GM19025 (cell line): Measurements from ENCODE around the gene CTLA4.

Source experiments
- ATAC-seq: cut with Tn5 transposase; IDR thresholded peaks from one replicate; pipeline ENCODE4 v1.9.1; 2021; ENCODE audit warnings: mild to moderate bottlenecking, low read depth, moderate library complexity; ENCODE audit not compliant: unreplicated experiment

CTLA4 gene

DNA sequence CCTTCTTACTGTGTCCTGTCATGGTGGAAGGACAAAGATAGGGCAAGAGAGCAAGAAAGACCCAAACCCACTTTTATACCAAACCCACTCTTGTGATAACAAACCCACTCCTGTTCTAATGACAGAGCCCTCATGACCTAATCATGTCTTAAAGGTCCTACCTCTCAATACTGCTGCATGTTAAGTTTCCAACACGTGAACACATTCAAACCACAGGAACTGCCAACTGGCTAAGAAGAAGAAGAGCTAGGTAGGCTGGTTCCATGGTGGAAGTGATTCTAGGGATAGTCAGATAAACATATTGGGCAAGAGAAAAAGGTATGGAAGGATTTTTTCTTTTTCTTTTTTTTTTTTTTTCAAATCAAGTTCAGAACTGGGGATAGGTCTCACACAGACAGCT is 22.0 kb downstream of the CTLA4 start:
- ATAC-seq, result no peak

- no peak for ATAC-seq
These were observed 22.4 kb downstream of the CTLA4 start for GRCh38 chr2:203889944-203890343.

DNA sequence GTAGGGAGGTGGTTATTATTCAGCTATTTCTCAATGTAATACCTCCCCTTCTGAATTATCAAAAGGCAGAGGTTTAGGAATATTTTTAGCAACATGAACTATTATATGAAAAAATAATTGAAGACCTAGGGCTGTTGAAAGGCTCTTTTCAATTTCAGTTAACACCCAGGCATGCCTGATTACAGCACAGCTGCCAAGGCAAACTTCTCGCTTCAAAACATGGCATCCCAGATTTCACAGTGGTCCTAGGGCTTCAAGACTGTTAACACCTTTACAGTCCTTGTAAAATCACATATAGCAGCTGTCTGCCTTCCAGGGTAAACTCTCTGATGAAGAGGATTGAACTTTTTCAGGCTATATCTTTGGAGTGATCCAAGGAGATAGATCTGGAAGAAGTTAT is 23.2 kb downstream of the CTLA4 start:
- no peak for ATAC-seq

DNA sequence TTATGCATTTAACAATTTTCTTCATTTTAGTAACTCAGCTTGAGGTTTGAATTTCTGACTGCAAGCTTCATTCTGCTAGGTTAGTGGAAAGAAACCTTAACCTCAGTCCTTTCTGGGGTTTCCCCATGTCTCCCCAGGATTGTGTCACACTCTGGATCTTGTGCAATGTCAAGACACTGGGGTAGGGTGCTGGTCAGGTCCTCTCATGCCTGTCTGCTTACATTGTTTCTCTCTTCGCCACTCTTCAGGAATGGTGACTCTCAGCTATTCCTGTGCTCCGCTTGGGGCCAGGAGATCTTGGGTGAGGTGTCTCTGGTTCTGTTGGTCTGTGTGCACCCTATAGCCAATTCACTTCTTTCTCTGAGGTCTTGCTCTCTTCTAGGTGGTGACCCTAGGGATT is 23.9 kb downstream of the CTLA4 start:
- ATAC-seq, result no peak

- no peak for ATAC-seq
These were observed 24.6 kb downstream of the CTLA4 start for GRCh38 chr2:203892207-203892606.

DNA sequence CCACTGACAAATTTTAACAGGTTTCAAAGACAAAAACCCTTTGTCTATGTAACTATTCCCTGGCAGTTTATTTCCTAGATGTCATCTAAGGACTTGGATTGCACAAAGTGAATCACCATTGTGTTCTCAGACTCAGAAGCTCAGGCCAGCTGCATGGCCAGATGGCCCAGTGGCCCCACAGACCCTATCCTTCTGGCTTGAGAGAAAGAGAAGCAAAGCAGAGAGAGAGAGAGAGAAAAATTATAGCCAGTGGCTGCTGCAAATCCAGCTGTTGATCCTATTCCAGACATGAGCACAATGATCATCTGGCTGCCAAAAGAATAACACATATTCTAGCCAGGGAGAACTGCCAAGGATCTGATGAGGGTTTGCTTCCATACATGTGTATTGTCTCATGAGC is 25.8 kb downstream of the CTLA4 start:
- no peak for ATAC-seq

GRCh38 chr2:203893840-203894239 is 26.3 kb downstream of the CTLA4 start:
- ATAC-seq, result no peak

DNA sequence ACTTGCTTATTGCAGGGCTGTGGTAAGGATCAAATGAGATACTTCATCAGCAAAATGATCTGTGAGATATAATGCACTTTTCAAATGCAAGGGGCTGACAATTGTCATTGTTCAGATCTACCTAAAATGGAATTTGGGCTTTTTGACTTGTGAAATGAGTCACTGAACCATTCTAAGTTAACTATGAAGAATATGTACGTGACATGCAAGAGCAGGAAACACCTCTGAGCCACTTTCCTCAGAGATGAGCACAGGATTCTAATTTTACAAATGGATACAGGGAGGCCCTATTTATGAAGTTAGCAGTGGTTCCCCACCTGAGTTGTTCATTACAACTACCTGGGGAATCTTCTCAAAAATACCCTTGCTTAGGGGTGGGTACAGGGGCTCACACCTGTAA is 26.7 kb downstream of the CTLA4 start:
- ATAC-seq, result no peak

DNA sequence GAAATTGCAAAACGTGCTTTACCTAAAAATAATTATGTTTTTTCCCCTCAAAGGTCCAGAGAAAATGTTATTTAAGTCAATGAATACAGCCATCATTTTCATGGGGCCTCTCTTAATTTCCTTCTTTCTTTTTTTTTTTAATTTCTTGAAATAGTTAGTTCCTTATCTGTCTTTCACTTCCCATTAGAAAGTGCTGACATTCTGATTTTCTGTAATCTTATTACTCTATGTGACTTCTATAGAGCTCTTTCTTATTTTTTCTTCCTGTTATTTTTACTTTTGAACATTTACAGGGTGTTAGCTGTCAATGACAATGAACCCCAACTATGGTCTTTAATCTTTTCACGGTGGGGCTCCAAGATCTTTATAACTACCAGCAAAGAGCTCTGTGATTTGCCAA is 30.0 kb downstream of the CTLA4 start:
- ATAC-seq, result no peak

DNA sequence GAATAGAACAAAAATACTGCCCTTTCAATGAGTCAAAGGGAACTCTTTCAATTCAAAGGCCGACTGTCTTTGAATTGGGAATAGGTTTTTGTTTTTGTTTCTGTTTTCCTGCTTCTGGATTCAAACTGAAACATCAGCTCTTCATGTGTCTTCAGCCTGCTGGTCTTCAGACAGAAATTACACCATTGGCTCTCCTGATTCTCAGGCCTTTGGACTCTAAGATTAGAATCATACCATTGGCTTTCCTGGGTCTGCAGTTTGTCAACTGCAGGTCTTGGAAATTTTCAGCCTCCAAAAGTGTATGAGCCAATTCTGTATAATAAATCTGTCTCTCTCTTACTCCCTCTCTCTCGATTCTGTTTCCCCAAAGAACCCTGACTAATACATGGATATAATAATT is 31.1 kb downstream of the CTLA4 start:
- no peak for ATAC-seq

GRCh38 chr2:203900253-203900652 is 32.7 kb downstream of the CTLA4 start:
- ATAC-seq, result no peak

DNA sequence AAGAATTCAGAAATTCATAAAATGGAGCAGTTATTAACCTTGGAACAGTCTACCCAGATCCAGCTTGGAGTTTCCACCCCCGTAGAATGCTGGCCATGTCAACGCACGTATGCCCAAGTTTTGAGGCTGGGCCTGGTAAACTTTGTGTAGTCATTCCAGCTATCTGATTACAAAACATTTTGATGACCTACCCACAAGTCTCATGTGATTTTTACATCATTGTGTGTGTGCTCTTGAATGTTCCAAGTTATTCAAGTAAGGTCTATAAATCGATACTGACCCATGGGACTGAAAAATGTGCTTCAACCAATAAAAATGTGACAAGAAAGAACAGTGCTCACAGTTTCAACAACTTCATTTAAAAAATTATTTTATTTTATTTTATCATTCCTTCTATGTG is 36.5 kb downstream of the CTLA4 start:
- ATAC-seq, result no peak

GRCh38 chr2:203905656-203906055 is 38.1 kb downstream of the CTLA4 start:
- no peak for ATAC-seq

DNA sequence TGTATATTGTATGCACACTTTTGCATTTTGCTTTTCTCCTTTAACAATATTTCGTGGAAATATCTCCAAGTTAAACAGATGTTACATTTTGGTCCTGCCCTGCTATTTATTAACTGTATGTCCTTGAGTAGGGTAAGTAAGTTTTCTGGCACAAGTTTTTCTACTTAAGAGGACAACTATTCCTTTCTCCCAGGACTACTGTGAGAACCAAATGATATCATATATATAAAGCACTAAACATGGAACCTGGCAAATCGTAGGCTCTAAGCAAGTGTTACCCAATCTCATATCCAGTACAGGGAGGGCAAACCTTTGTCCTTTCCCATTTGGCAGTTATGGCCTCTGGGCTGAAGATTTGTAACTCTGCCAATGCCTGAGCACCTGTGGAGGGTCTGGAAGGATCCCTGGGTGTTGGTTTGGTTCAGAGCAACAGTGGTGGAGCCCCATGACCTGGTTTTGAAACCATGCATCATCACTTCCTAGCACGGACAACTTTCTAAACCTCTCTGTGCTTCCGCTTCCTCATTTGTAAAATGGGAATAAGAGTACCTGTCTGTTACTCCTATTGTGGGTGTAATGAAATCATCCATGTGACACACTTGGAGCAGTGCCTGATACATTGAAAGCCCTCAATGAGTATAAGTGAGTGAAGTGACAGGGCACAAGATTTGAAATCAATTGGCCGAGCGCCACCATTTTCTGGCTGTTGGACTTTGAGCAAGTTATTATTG is 40.7 kb downstream of the CTLA4 start:
- no peak for ATAC-seq

GRCh38 chr2:203908797-203909185 is 41.2 kb downstream of the CTLA4 start:
- ATAC-seq, result no peak

DNA sequence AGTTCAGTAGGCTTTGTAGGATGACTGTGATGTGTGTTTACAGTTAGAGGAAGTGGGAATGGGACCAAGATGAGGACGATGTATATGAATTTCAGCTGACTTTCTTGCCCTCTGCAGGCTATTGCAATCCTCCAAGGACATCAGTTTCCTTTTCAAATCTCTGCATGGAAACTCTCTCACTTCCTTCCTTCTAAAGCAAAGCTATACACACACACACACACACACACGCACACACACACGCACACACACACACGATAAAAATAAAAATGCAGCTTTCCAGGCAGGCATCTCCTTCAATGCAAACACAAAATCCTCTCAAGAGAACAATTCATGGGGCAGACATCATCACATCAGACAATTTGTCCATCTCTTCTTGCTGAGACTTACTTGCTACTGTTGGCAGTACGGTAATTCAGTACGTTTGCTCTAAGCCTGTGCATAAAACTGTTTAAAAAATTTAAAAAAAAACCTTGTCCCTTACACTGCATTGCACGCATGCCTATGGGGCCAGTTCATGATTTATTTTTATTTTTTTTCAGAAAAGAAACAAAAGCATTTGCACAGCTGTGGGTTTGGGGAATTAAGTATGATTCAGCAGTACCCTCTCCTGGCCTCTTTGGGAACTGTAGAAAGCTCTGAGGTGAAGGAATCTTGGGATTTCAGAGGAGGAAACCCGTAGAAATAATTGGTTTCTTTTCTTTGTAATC is 41.8 kb downstream of the CTLA4 start:
- no peak for ATAC-seq

DNA sequence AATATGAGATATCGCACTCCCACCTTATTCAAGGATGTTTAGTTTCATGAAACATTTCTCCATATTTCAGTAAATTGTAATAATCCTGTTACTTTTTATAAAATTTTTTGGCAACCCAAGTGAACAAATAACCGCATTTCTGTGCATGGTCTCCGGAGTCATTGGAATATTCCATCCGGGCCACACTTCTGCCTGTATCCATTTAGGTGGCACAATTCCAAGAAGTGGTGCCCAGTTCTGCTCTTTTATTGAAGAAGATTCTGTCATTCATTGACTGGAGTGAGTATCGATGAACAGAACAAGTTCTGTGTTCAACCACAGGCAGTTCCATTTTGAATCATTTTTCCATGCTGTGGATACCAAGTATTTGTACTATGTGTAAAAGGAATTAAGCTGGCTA is 42.4 kb downstream of the CTLA4 start:
- no peak for ATAC-seq

GRCh38 chr2:203913947-203914346 is 46.4 kb downstream of the CTLA4 start:
- ATAC-seq, result no peak

DNA sequence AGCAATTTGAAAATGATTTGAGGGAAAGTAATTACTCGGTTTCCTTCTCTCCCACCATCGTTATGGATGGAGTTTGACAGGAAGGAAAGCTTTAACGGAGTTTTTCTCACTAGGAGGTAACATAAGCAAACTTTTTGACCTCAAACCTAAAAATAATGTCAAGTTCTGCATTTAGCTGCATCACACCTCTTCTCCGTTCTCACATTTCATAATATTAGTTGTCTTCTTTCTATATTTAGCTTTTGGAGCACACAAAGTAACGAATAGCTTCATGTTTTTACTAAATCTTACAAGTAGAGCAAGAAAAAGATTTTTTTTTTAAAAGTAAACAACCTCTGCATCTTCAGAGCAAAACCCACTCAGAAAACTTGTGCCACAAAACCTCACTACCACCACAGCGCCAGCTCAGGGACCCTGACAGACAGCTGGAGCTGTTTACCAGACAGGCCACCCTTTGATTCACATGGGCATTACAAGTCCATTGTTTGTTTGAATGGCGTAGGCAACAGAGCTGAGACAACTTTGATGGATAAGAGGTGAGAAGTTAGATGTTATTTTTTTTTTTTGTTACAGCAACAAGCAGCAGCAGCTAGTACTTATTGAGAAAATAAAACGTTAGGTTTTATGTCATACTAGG is 47.1 kb downstream of the CTLA4 start:
- no peak for ATAC-seq

DNA sequence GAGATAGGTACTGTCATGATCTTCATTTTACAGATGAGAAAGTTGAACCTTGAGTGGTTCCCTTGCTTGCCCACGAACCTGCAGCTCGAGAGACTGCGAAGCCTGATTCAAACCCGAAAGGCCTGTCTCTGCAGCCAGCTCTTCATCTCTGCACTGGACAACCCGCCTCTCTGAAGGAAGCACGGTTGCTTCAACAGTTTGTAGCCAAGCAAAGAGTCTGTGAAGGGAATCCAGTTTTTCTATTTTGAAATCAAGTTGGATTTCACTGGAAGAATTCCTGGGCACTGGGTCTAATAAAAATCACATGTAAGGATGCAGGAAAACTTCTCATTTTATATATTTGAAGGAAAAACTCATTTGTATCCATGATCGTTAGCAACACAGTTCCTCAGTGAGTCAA is 47.7 kb downstream of the CTLA4 start:
- no peak for ATAC-seq

GRCh38 chr2:203916756-203917155 is 49.2 kb downstream of the CTLA4 start:
- no peak for ATAC-seq

DNA sequence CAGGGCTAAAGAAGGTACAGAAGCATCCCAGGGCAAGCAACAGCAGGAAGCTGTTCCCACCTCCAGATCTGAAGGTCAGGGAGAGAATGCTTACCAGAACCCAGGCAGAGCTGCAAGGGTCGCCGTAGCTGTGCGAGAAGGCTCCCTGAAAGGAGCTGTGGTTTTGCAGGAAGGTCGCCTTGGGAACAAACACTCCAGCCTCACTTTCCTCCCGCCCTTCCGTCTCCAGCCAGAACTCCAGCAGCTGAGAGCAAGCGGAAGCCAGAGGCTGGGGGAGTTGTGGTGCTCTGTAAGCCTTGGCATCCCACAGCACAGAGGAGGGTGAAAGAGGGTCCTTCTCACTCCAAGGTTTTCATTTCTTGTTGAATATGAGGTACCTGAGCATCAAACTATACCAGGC is 50.7 kb downstream of the CTLA4 start:
- no peak for ATAC-seq
